Muscle of back (tissue), 13 donors: ENCODE results near the gene PMP22. TPM values are rescaled to one million over a fixed set of nuclear protein-coding genes. Genes with fewer than 3 reads are reported as not detected.
A peak's percentile ranks its signal among the peaks of the same experiment; 100 is the strongest.

Source experiments
- DNase-seq, 3 donors: peaks; one replicate each; pipeline versions ENCODE4 v3.0.0 to v3.0.0-alpha.2; 2013
- long read RNA-seq, 9 donors: transcript quantifications; one replicate each; lab custom pipeline, GENCODE V29; 2026
- polyA plus RNA-seq, 10 donors: library from polyadenylated mRNA; unstranded; fragments of 120-200 nt; gene quantifications; one replicate each; pipeline ENCODE4 v1.2.1, GENCODE V29; 2013; ENCODE audit not compliant: insufficient read length in 10 of 10

Gene PMP22
- polyA plus RNA-seq, result 100 to 1,000 TPM; 196 to 302 (median 219) TPM
- long read RNA-seq, donor 1, transcript PMP22-203 (5 exons, 1,817 nt), result major isoform, 83 of 103 reads
- long read RNA-seq, donor 1, partial matches to known transcripts, result 11 of 103 reads
- long read RNA-seq, donor 1, other reads (novel, unspliced or antisense), result 6 of 103 reads
- long read RNA-seq, donor 2, transcript PMP22-203 (5 exons, 1,817 nt), result major isoform, 81 of 117 reads
- long read RNA-seq, donor 2, partial matches to known transcripts, result 26 of 117 reads
- long read RNA-seq, donor 2, other reads (novel, unspliced or antisense), result 0 of 117 reads
- long read RNA-seq, donor 3, result 0 reads
- long read RNA-seq, donor 4, transcript PMP22-203 (5 exons, 1,817 nt), result major isoform, 64 of 86 reads
- long read RNA-seq, donor 4, partial matches to known transcripts, result 18 of 86 reads
- long read RNA-seq, donor 4, other reads (novel, unspliced or antisense), result 0 of 86 reads
- long read RNA-seq, donor 5, transcript PMP22-203 (5 exons, 1,817 nt), result major isoform, 116 of 176 reads
- long read RNA-seq, donor 5, transcript PMP22-201 (5 exons, 1,861 nt), result minor isoform, 8 of 176 reads
- long read RNA-seq, donor 5, partial matches to known transcripts, result 41 of 176 reads
- long read RNA-seq, donor 5, other reads (novel, unspliced or antisense), result 5 of 176 reads
- long read RNA-seq, donor 6, transcript PMP22-203 (5 exons, 1,817 nt), result major isoform, 89 of 138 reads
- long read RNA-seq, donor 6, partial matches to known transcripts, result 39 of 138 reads
- long read RNA-seq, donor 6, other reads (novel, unspliced or antisense), result 0 of 138 reads
- long read RNA-seq, donor 7, transcript PMP22-203 (5 exons, 1,817 nt), result major isoform, 48 of 62 reads
- long read RNA-seq, donor 7, partial matches to known transcripts, result 9 of 62 reads
- long read RNA-seq, donor 7, other reads (novel, unspliced or antisense), result 0 of 62 reads
- long read RNA-seq, donor 8, transcript PMP22-203 (5 exons, 1,817 nt), result major isoform, 53 of 74 reads
- long read RNA-seq, donor 8, partial matches to known transcripts, result 16 of 74 reads
- long read RNA-seq, donor 8, other reads (novel, unspliced or antisense), result 0 of 74 reads
- long read RNA-seq, donor 9, transcript PMP22-203 (5 exons, 1,817 nt), result major isoform, 15 of 38 reads
- long read RNA-seq, donor 9, partial matches to known transcripts, result 18 of 38 reads
- long read RNA-seq, donor 9, other reads (novel, unspliced or antisense), result 0 of 38 reads

- DNase-seq, result peak; percentile 55 to 89 (median 82)
Measured at GRCh38 chr17:15265131-15265530, at the start of gene PMP22. Gene PMP22 (minus strand): TSS chr17:15265326. CDS start chr17:15260727, 4,599 bp downstream.

DNA sequence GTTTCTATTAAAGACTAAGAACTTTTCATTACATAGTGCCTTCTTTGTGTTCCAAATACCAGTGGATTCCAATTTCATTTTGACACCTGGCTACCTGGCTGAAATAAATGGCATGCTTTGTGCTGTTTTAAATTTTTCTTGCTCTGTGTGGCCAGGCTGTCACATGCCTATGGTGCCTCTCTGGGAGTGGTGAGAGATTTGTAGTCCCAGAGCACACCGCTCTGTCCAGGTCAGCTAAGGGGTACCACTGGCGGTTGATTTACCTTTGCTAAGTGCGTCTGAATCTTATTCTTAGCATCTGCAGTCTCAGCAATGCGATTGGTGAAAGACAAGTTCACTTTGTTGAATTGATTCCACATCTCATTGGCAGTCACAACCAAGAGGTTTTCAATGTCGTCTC lies 46.9 kb upstream of the PMP22 start:
- DNase-seq, result peak in 1 of 3 donors; percentile 19

- DNase-seq, result no peak
Measured at GRCh38 chr17:15309793-15310192, 44.7 kb upstream of the PMP22 start.

- no peak for DNase-seq
Measured at GRCh38 chr17:15309236-15309635, 44.1 kb upstream of the PMP22 start.

- no peak for DNase-seq
Measured at GRCh38 chr17:15308758-15309157, 43.6 kb upstream of the PMP22 start.

DNA sequence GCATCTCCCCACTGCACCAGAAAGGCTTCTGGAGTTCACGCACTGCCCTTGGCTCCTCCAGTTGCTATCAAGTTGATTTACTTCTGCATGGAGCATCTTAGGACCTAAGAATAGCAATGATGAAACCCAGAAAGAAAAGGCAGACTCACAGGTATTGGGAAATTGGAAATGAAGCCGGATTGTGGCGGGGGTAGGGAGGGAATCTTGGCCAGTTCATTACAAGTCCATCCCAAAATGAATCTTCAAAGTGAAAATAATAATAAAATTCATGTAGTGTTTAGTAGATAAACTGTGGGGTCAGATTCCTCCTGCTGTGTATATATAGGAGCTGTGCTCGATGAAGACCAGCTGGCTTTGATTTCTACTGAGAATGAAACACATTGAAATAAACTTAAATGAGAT lies 42.6 kb upstream of the PMP22 start:
- DNase-seq, result no peak

DNA sequence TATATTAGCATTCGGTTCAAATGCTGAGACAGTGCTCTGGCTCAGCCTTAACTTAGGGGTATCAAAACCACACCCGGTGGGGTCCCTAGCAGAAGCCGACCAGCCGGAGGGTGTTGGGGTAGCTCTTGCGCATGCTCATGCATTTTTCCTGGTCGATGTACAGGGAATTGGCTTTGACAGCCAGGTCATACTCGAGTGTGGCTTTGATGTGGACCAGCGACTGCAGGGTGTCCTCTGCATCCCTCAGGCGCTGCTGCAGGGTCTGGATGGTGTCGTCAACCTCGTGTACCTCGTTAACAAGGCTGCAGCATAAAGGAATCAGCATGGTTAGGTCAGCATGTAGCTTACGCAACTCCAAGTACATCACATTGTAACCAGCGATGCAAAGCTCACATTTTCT lies 38.7 kb upstream of the PMP22 start:
- no peak for DNase-seq

- DNase-seq, result no peak
Measured at GRCh38 chr17:15303268-15303667, 38.1 kb upstream of the PMP22 start.

DNA sequence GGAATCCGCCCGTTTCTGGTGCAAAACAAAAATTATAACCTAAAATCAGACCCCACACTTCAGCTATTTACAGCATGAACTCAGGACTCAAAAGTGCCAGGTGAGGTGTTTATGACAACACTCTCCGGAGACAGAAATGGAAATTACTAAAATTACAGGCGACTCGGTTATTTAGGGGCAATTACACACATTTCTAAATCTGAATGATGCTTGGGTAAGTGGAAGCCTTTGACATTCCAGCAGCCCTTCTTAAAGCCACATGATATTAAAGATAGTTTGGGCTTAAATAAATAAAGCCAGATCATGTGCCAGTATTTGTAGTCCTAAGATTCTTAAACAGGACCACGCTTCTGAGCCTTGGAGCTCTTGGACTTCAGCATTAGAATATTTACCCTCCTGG lies 36.7 kb upstream of the PMP22 start:
- DNase-seq, result no peak

DNA sequence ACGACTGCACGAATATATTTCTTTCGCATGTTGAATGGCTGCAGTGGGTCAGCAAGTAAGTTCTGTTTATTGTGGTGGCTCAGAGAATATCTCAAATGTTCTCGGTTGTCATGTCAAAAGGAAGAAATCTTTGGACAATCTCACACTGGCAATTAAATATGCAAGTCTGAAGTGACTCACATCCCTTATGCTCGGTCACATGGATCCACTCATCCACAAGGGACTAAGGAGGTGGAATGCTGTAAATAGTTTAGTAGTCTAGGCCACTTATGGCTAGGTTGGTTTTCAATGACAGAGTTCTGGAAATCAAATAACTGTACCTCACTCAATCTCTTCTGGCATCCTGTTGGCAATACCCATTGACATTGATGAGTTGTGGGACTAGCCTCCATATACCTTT lies 33.0 kb upstream of the PMP22 start:
- DNase-seq, result no peak

- no peak for DNase-seq
Measured at GRCh38 chr17:15293558-15293957, 28.4 kb upstream of the PMP22 start.

DNA sequence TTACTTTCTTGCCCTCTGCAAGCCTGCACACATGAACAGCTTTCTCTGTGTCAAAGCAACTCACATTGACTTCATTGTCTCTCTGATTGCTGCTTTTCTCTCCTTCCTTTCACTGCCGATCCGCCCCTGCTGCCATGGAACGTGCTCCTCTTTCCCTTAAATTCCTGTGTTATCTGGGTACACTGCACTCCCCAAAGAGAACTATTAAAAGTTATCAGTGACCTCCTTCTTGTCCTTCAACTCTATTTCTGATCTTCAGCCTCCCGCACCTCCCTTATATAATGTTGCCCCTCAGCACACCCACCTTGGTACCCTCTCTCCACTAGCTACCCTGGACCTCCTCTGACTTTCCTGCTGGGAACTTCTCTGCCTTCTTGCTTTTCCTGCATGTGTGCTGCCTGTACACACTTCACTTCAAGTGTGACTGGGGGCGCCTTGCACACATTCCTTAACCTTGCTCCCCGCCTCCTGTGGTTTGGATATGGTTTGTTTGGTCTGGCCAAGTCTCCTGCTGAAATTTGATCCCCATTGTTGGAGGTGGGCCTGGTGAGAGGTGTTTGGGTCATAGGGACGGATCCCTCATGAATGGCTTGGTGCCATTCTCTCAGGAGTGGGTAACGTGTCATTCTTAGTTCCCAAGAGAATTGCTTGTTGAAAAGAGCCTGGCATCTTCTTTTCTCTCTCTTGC lies 26.7 kb upstream of the PMP22 start:
- peak in 1 of 3 donors; percentile 42 for DNase-seq

DNA sequence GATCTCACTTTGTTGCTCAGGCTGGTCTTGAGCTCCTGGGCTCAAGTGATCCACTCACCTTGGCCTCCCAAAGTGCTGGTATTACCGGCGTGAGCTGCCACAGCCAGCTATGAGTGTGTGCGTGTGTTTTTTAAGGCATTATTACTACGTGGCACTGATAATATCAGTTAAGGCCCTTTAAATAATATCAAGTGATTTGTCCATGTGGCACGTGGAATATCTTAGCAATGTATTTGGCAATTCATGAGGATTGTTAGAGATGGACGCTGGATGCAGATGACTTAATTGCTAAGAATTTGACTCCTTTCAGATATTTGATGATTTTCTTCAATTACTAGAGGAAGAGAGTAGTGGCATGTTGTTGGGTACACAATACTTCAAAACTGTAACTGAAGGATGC lies 25.5 kb upstream of the PMP22 start:
- DNase-seq, result no peak

DNA sequence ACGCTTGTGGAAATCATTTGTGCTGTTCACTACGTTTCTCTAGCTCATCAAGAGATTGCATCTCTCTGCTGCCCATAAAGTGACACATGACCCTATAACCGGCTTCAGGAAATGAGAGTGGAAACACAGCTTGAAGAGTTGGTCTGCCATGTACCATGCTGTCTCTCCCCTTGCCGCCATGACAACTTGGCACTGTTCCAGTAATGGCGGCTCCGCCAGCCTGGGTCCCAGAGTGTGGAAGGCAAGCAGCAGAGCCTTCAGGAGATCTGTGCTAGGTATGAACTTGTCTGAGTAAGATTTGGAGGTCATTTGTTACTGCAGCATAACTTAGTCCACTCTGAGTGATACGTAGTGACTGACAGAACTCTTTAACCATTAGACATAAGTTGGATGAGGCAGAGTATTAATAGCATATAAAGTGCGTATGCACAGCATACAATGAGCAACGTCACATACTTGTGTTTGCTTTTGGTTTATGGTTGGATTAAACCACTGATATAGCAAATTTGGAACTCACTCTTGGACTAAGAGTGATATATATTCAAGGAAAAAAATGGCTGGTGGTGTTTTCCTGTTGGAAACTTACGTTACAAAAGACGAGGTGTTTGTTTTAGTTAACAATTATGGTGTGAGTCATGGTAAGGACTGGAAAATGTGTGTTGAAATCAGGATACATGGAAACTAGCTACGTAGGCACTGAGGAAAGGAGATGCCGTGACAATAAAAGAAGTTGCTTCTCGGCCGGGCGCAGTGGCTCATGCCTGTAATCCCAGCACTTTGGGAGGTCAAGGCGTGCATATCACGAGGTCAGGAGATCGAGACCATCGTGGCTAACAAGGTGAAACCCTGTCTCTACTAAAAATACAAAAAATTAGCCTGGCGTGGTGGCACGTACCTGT lies 24.4 kb upstream of the PMP22 start:
- DNase-seq, result peak in 1 of 3 donors; percentile 18

DNA sequence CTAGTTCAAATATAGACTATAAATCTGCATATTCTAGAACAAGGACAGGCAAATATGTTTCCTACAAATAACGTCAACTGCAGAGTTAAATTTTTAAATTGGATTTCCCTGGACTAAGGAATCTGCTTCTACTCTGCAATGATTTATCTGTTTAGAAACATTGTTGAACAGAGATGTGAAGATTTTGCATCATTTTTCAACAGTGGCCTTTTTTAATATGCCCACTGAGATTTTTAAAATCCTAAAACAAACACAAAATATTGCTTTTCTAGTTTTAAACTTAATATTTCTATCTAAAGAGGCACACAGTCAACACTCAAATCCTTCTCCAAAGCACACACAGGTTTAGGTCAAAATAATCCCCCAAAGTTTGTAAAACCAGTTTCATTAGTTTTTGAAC lies 23.7 kb upstream of the PMP22 start:
- DNase-seq, result no peak

DNA sequence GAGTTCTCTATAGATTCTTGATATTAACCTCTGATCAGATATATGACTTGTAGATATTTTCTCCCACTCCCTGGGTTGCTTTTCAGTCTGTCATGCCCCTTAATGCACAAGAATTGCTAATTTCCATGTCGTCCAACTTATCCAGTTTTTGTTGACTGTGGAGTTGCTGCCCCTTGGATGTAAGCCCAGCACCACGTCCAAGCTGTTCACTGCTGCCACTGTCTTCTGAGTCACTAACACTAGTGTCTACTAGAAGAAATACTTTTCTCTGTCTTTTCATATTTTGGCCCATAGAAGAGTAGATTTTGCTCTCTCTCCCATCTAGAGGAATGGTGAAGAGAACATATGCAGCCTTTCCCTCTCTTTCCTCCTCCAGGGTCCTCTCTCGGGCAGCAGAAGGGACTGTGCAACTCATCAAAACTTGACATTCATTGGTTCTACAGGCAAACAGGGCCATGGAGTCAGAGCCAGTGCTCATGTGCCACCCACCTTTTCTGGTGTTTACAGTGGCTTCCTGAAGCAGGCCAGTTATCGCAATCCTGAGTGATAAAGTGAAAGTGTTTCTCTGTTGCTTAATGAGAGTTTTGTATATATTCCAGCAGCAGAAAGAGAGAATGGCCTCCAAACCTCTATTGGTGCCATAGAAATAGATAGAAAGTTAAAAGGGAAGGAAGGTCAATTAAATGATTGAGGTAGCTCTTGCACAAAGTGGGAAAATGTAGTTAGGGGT lies 22.6 kb upstream of the PMP22 start:
- no peak for DNase-seq

GRCh38 chr17:15285466-15285865 lies 20.3 kb upstream of the PMP22 start:
- no peak for DNase-seq

DNA sequence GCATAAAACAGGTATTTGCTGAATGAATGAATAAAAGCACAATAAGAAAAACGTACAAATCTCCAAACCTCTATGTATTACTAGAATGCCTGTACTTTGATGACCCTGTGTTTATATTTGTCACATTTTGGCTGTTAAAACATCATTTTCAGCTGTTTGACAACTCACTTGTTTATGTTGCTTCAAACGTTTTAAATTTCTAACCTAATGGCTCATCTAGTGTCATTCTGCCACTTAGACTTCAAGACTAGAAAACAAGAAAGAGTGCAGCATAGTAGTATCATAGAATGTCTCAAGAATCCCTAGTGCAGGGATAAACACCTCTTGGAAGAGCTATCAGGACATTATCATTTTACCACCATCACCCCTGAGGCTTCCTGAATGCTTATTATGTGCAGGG lies 19.4 kb upstream of the PMP22 start:
- no peak for DNase-seq

GRCh38 chr17:15284107-15284506 lies 19.0 kb upstream of the PMP22 start:
- no peak for DNase-seq

GRCh38 chr17:15281909-15282308 lies 16.8 kb upstream of the PMP22 start:
- DNase-seq, result no peak
